Pancreas (tissue), 10 donors: ENCODE results near the gene EFCAB13. TPM values are rescaled to one million over a fixed set of nuclear protein-coding genes. Genes with fewer than 3 reads are reported as not detected.

ENCODE experiments used
- ATAC-seq, 4 donors: fragments of 200-7000 bp; cut with Tn5 transposase; one replicate each; pipeline versions ENCODE4 v1.8.0 to v1.9.1; 2020; ENCODE audit warnings: mild to moderate bottlenecking in 4 of 4, moderate library complexity in 4 of 4
- DNase-seq, 6 donors: peaks; one replicate each; pipeline ENCODE4 v3.0.0-alpha.2; 2020
- FAIRE-seq: peaks from 2 replicates; lab custom pipeline; 2012; peaks lifted over from hg19 to GRCh38; lab: Jason Lieb, UNC
- H3K27ac ChIP-seq, 4 donors: fragments of 200-600 bp; sonication (generic); 1 replicate in 3 of 4; 2 replicates in 1 of 4; pipeline versions ENCODE4 v1.5.0 to v1.8.0; 2020
- H3K27me3 ChIP-seq, 4 donors: fragments of 200-600 bp; one replicate each; pipeline ENCODE4 v1.8.0; 2021
- H3K36me3 ChIP-seq, 3 donors: fragments of 200-600 bp; sonication (generic) in 1 of 3; one replicate each; pipeline versions ENCODE4 v1.5.0 to v1.8.0; 2020 to 2021
- H3K4me1 ChIP-seq, 3 donors: fragments of 200-600 bp; one replicate each; pipeline ENCODE4 v1.8.0; 2021
- H3K4me3 ChIP-seq, 4 donors: fragments of 200-600 bp; sonication (generic) in 2 of 4; one replicate each; pipeline versions ENCODE4 v1.5.0 to v1.8.0; 2020 to 2021
- H3K9me3 ChIP-seq, 4 donors: fragments of 200-600 bp; one replicate each; pipeline ENCODE4 v1.8.0; 2021
- CTCF ChIP-seq, 4 donors: fragments of 200-600 bp; sonication (generic) in 3 of 4; IDR thresholded peaks; one replicate each; pipeline versions ENCODE4 v1.5.0 to v1.8.0; 2021; ENCODE audit warnings: antibody characterized with exemption in 4 of 4
- WGBS, 2 donors: extraction: QIAGEN DNeasy Blood & Tissue Kit; methylation state at CpG; one replicate each; pipeline ENCODE4 v1.1.7; 2013; 5-methylcytosine and 5-hydroxymethylcytosine counted together
- intact Hi-C, 3 donors: fragments of 100-400 bp; cut with DNase I; formaldehyde crosslinking; loops; one replicate each; pipeline versions ENCODE4 v1.11.1 to v1.14.2; 2022
- polyA plus RNA-seq, 2 donors: library from polyadenylated mRNA; stranded (reverse); fragments of 200-250 nt; gene quantifications; one replicate each; pipeline ENCODE4 v1.2.3, GENCODE V29; 2013
- total RNA-seq, 6 donors: library from RNA; stranded (reverse); fragmentation: NEBNext Ultra II Directional in 4 of 6; extraction: Animal tissue kit (Norgen Biotek cat#: 25700) in 4 of 6; gene quantifications; one replicate each; pipeline versions ENCODE4 v1.2.1 to v1.2.4, GENCODE V29; 2021 to 2023
- donor health status: healthy with polysubstance abuse.
- donor health status: DM: no; HTN: no; CAD: no; lungs with moderate emphysema.
- donor health status: DM: no; HTN: no; CAD: no.
- donor health status: control.
- donor health status: control.
- donor health status: Bipolar disorder and iron deficiency.
- donor health status: DM: yes; HTN: yes; CAD: no.
- donor health status: DM: no; HTN: no; CAD: no.
- donor health status: DM: no; HTN: no; CAD: no.
- donor health status: DM: yes; HTN: yes; CAD: no.

EFCAB13 gene
- total and polyA plus RNA-seq, 8 donors = 0.46 to 6.7 (median 1.9) TPM

GRCh38 chr17:47298712-47299111, 25.0 kb upstream of the EFCAB13 start:
- H3K4me1 ChIP-seq = no peaks in the 10 kb centered on the region
- WGBS, 2 donors = 93 to 95% methylated on average over 6 of the region's 6 CpGs
- H3K27me3 ChIP-seq = no peaks in the 10 kb centered on the region
- FAIRE-seq (no peak), ATAC-seq (no peak), DNase-seq (no peak)
- no peaks in the 10 kb centered on the region for H3K9me3 ChIP-seq
- TF ChIP-seq CTCF (IDR thresholded peaks at IDR 0.05) = no peak
- no peak overlapping the region for H3K27ac ChIP-seq
- H3K36me3 ChIP-seq = no peaks in the 10 kb centered on the region
- H3K4me3 ChIP-seq = no peak overlapping the region
- intact Hi-C loops = loop anchor here in 1 of 3 donors (10.0 kb wide), 1 partner anchor 64 kb away; no protein-coding TSS in a partner anchor

GRCh38 chr17:47299239-47299910, 24.4 kb upstream of the EFCAB13 start:
- DNase-seq (peak in 2 of 6 donors; percentile 21 to 64), FAIRE-seq (no peak), ATAC-seq (peak in 2 of 4 donors; percentile 48 to 73)
- Histone ChIP-seq H3K4me3 (no peak overlapping the region), H3K27ac (no peak overlapping the region), H3K4me1 (no peaks in the 10 kb centered on the region), H3K9me3 (no peaks in the 10 kb centered on the region), H3K36me3 (no peaks in the 10 kb centered on the region), H3K27me3 (no peaks in the 10 kb centered on the region)
- 47 to 48% methylated on average over 13 of the region's 13 CpGs for WGBS, 2 donors
- intact Hi-C loops = loop anchor here in 1 of 3 donors (10.0 kb wide), 1 partner anchor 65 kb away; no protein-coding TSS in a partner anchor
- no peak for TF ChIP-seq CTCF (IDR thresholded peaks at IDR 0.05)

- H3K36me3 ChIP-seq = no peaks in the 10 kb centered on the region
- FAIRE-seq (no peak), ATAC-seq (no peak), DNase-seq (no peak)
- 71 to 75% methylated on average over 1 of the region's 1 CpG for whole genome bisulfite sequencing, 2 donors
- H3K9me3 ChIP-seq = no peaks in the 10 kb centered on the region
- intact Hi-C loops = no loop called here
- H3K4me3 ChIP-seq = no peak overlapping the region
- H3K4me1 ChIP-seq = no peaks in the 10 kb centered on the region
- no peaks in the 10 kb centered on the region for H3K27me3 ChIP-seq
- no peak for TF ChIP-seq CTCF (IDR thresholded peaks at IDR 0.05)
- no peak overlapping the region for H3K27ac ChIP-seq
Observed at GRCh38 chr17:47300718-47301117, 23.0 kb upstream of the EFCAB13 start.

- Histone ChIP-seq H3K27ac (no peak overlapping the region), H3K4me1 (no peaks in the 10 kb centered on the region), H3K36me3 (no peaks in the 10 kb centered on the region), H3K9me3 (no peaks in the 10 kb centered on the region), H3K4me3 (no peak overlapping the region), H3K27me3 (no peaks in the 10 kb centered on the region)
- WGBS, 2 donors = 88 to 92% methylated on average over 3 of the region's 3 CpGs
- no peak for FAIRE-seq
- no peak for TF ChIP-seq CTCF (IDR thresholded peaks at IDR 0.05)
- no peak for DNase-seq
- no peak for ATAC-seq
- intact Hi-C loops = no loop called here
Observed at GRCh38 chr17:47301161-47301560, 22.6 kb upstream of the EFCAB13 start.

- intact Hi-C loops = no loop called here
- Histone ChIP-seq H3K9me3 (no peaks in the 10 kb centered on the region), H3K36me3 (no peaks in the 10 kb centered on the region), H3K4me1 (no peaks in the 10 kb centered on the region), H3K27me3 (no peaks in the 10 kb centered on the region), H3K27ac (no peak overlapping the region), H3K4me3 (no peak overlapping the region)
- FAIRE-seq = no peak
- no peak for ATAC-seq
- TF ChIP-seq CTCF (IDR thresholded peaks at IDR 0.05) = no peak
- WGBS, 2 donors = 76 to 77% methylated on average over 2 of the region's 2 CpGs
- no peak for DNase-seq
Observed at GRCh38 chr17:47301831-47302230, 21.9 kb upstream of the EFCAB13 start.
